ENCODE results near the gene BIRC7.

DNA sequence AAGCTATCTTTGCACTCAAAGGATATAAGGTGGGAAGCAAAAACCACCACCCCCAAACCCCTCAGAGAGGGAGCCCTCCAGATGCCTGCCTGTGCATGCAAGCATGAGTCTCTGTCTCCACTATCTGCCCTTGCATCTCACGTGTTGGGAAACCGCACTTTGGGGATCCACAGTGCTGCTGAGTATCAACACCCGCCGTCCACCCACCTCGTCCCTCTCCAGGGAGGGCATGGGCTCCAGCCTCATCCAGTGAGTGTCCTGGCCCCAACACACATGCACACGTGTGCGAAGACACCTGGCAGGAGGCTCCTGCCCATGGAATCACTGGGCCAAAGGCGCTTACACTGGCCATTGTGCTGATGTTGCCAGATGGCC, 16.3 kb upstream of the BIRC7 start:
- TF ChIP-seq POLR2AphosphoS5 (IDR thresholded peaks at IDR 0.05) (no peak), POLR2A (IDR thresholded peaks at IDR 0.05; ENCODE audit: low read depth) (no peak), EP300 (IDR thresholded peaks at IDR 0.05) (no peak)
- TF ChIP-seq, protein P1, sequence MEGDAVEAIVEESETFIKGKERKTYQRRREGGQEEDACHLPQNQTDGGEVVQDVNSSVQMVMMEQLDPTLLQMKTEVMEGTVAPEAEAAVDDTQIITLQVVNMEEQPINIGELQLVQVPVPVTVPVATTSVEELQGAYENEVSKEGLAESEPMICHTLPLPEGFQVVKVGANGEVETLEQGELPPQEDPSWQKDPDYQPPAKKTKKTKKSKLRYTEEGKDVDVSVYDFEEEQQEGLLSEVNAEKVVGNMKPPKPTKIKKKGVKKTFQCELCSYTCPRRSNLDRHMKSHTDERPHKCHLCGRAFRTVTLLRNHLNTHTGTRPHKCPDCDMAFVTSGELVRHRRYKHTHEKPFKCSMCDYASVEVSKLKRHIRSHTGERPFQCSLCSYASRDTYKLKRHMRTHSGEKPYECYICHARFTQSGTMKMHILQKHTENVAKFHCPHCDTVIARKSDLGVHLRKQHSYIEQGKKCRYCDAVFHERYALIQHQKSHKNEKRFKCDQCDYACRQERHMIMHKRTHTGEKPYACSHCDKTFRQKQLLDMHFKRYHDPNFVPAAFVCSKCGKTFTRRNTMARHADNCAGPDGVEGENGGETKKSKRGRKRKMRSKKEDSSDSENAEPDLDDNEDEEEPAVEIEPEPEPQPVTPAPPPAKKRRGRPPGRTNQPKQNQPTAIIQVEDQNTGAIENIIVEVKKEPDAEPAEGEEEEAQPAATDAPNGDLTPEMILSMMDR (IDR thresholded peaks at IDR 0.05) = no peak
